Stimulated activated CD4-positive, alpha-beta T cell treated with anti-CD3 and anti-CD28 coated beads, Interleukin-12 subunit alpha, Interleukin-12 subunit beta, amount 100 ng/mL, for 4 hours (primary cell): ENCODE data around the gene ADGRL1.
"Not testable (repeated sequence)": the region's sequence is repeated elsewhere in the genome, so short reads cannot be mapped to it uniquely, and the experiment has no call there.

Source experiments
- DNase-seq: peaks from one replicate; pipeline ENCODE4 v3.0.0-alpha.2; 2020

The ADGRL1 gene

GRCh38 chr19:14158276-14159023, 47.5 kb downstream of the ADGRL1 start:
- no peak for DNase-seq

DNA sequence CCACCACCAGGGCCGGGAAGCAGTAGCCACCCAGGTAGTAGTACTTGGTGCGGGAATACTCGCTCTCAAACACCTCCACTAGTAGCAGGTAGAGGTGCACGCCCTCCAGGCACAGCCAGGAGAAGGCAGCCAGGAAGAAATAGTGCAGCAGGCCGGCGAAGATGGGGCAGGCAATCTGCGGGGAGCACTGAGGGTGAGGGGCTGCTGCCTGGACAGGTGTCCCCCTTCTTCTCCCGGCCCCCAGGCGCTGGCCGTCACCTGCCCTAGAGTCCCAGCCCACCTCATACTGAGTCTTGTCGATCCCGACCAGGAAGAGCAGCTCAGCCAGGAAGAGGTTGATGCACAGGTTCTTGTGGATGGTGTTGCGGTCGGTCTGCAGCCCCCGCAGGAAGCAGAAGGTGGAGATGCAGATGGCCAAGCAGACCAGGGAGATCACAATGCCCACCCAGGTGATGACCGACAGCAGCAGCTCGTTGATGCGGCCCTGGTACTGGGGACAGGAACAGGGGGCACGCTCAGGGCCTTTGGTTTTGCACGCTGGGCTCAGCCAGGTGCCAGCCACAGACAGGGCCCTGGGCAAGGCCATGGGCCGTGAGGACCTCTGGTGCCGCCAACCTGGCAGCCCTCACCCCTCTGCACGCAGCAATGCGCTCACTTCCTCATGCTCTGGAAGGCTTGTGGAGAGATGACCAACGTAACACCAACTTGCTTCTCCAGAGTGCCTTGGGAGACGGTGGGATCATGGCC, 48.8 kb downstream of the ADGRL1 start:
- no peak for DNase-seq

GRCh38 chr19:14156122-14156521, 49.8 kb downstream of the ADGRL1 start:
- DNase-seq, result no peak

GRCh38 chr19:14155371-14155770, 50.6 kb downstream of the ADGRL1 start:
- DNase-seq, result no peak

GRCh38 chr19:14152713-14153112, 53.3 kb downstream of the ADGRL1 start:
- no peak for DNase-seq

DNA sequence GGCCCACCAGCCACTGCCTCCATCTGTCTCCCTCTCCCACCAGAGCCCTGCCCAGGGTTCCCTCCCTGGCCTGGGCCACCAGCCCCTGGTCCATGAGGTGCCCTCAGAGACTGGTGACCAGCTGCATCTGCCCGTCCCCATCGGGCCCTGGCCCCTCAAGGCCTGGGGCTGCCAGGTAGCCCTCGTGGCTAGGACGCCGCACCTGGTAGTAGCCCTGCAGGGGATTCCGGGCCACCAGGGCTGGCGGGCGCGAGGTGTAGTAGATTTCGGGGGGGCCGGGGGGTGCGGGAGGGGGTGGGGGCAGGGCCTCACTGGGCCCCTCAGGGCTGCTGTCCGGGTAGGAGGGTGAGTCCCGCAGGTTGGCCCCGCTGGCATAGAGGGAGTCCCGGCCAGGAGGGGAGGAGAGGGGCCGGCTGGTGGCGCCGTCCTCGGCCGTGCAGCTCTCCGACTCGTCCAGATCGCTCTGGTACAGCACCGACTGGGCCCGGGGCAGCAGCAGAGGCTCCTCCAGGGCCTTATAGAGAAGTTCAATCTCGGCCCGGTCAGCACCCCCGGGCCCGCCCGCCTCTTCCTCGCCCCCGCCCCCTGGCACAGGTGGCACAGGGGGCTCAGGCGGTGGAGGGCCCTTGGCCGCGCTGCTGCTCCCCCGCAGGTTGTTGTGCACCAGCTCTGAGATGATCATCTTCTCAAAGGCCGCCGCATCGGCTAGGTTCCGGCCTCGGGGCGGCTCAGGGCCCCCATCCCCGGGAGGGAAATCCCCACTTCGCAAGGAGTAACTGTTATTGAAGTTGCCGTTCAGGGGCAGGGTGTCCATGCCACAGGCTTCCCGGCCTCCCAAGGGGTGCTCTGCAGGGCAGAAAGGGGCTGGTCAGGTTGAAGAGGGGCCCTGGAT, 55.0 kb downstream of the ADGRL1 start:
- DNase-seq, result no peak

- DNase-seq, result no peak
Measured at GRCh38 chr19:14150041-14150769, 55.8 kb downstream of the ADGRL1 start.

GRCh38 chr19:14149509-14149994, 56.4 kb downstream of the ADGRL1 start:
- peak; percentile 38 for DNase-seq

- DNase-seq, result no peak
Measured at GRCh38 chr19:14148751-14149410, 57.1 kb downstream of the ADGRL1 start.

DNA sequence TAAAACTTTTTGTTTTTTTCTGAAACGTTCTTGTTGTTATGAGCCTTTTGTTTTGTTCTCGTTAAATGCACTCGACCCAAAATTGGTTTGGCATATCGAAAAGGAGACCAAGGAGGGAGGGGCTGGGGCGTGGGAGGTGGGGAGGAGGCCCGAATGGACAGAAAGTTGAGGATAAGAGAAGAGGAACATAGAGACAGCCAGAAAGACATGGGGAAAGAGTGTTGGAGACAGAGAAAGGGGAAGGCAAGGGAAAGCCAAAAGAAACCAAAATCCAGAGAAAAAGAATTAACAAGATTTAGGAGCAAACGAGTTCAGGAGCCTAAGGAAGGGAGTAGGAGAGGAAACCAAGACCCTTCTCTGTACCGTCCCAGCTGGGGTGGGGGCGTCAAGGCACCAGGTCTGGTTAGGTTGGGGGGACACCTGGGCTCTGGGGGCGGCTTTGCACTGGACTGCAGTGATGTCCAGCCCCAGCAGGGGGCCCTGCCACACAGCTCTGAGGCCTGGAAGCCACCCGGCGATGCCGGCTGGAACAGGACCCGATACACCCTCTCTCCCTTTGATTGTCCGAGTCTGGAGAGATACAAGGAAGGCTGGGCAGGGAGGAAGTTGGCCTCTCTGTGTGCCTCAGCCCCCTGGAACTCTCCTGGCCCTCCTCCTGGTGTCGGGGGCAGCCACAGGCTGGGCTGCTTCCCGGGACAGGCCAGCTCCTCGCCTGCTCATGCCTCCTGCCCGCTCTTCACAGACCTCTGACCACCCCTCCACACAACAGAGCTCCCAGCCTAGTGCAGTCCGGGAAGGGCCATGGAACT, 58.0 kb downstream of the ADGRL1 start:
- peak; percentile 50 for DNase-seq

DNA sequence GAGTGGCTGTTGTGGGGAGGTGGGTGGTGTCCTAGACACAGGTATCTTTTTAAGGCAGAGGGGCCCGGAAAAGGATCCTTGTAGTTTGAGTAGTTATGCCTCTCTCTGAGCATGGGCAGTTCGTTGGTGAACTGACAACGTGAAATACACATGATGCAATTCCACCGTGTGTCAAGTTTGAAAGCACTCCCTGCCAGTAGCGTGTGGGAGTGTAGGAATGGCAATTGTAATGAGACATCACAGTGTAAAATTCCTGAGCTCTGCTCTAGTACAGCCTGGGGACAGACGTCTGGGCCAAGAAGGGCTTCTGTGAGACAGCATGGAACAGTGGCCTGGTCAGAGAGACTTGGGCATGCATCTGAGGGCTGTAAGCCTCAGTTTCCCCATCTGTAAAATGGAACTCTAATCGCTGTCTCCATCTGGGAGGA, 59.2 kb downstream of the ADGRL1 start:
- DNase-seq, result no peak

DNA sequence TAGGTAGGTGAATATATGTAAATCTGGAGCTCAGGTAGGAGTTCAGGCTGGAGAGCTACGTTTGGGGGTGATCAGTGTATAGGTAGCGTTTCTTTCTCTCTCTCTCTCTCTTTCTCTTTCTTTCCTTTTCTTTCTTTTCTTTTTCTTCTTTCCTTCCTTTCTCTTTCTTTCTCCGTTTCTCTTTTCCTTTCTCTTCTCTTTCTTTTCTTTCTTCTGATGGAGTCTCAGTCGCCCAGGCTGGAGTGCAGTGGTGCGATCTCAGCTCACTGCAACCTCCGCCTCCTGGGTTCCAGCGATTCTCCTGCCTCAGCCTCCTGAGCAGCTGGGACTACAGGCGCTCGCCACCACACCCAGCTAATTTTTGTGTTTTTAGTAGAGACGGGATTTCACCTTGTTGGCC, 59.8 kb downstream of the ADGRL1 start:
- DNase-seq, result not testable (repeated sequence)

- no peak for DNase-seq
Measured at GRCh38 chr19:14145381-14145780, 60.6 kb downstream of the ADGRL1 start.

- no peak for DNase-seq
Measured at GRCh38 chr19:14142262-14143190, 63.4 kb downstream of the ADGRL1 start.

DNA sequence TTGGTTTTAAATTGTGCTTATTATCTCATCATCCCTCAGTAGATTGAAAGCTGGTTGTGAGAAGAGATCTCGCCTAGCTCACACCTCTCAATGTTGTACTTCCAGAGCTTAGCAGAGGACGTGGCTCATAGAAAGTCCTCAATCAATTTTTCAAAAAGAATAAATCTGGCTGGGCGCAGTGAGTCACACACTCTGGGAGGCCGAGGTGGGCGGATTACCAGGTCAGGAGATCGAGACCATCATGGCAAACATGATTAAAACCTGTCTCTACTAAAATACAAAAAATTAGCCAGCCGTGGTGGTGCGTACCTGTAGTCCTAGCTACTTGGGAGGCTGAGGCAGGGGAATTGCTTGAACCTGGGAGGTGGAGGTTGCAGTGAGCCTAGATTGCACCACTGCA, 64.9 kb downstream of the ADGRL1 start:
- DNase-seq, result no peak

DNA sequence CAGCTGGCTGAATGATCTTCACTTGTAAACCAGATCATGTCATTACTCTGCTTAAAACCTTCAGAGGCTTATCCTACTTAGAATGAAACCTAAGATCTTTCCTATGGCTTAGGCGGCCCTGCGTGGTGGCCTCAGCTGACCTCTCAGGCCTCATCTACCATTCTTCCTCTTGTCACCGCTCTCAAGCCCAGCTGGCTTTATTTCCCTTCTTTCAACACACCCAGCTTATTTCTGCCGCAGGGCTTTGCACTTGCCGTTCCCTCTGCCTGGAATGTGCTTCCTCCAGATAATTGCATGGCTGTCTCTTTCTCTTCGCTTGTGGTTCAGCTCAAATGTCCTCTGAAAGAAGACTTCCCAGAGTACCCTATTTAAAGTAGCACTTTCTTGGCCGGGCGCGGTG, 66.0 kb downstream of the ADGRL1 start:
- no peak for DNase-seq

DNA sequence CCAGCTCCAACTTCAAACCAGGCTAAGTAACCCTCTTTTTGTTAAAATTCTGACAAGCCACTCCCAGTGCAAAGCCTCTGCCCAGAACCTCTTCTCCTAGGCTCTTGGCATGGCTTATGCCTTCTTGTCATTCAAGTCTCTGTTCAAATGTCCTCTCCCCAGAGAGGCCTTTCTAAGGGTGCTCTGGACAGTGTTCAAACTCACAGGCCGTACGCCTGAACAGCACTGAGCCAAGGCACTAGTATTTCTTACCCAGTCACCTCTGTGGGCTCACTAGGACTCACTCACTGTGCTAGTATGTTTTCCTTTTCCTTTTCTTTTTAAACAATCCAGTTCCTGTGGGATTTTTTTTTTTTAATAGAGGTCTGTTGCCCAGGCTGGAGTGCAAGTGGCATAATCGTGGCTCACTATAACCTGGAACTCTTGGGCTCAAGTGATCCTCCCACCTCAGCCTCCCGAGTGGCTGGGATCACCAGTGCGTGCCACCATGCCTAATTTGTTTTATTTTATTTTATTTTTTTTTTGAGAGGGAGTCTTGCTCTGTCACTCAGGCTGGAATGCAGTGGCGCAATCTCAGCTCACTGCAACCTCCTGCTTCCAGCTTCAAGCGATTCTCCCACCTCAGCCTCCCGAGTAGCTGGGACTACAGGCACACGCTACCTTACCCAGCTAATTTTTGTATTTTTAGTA, 67.2 kb downstream of the ADGRL1 start:
- no peak for DNase-seq

GRCh38 chr19:14136509-14137281, 69.3 kb downstream of the ADGRL1 start, which contains the start of gene ASF1B:
TSS of gene ASF1B (minus strand) at chr19:14136589. CDS start at chr19:14136456, 133 bp downstream.
- DNase-seq, result peak; percentile 95
